H1 (cell line): Measurements from ENCODE around the gene NCR2.

Source experiments
- BRCA1 ChIP-seq: IDR thresholded peaks from 2 replicates; pipeline ENCODE4 v1.6.1; 2012; ENCODE audit warnings: low read depth, low read length, improper control_type of control experiment
- EZH2 ChIP-seq: fragments of 200-600 bp; sonication (generic); IDR thresholded peaks from 2 replicates; pipeline ENCODE4 v1.7.1; 2012; ENCODE audit warnings: low read depth, mild to moderate bottlenecking, moderate library complexity, low read length, inconsistent platforms; ENCODE audit not compliant: severe bottlenecking
- MAFK ChIP-seq: IDR thresholded peaks from 2 replicates; pipeline ENCODE4 v1.6.1; 2012; ENCODE audit warnings: low read depth, mild to moderate bottlenecking, improper control_type of control experiment, low read length
- NRF1 ChIP-seq: IDR thresholded peaks from 2 replicates; pipeline ENCODE4 v1.6.1; 2011; ENCODE audit warnings: mild to moderate bottlenecking, low read depth, low read length, improper control_type of control experiment
- TEAD4 ChIP-seq: IDR thresholded peaks from 2 replicates; pipeline ENCODE4 v1.6.1; 2012; ENCODE audit warnings: low read depth, low read length, inconsistent platforms, mixed read lengths
- ZNF274 ChIP-seq: IDR thresholded peaks from 2 replicates; pipeline ENCODE4 v1.7.0; 2012; ENCODE audit warnings: low read length, borderline replicate concordance; ENCODE audit errors: extremely low read depth
- TF ChIP-seq, protein P1 (sequence below): IDR thresholded peaks from 2 replicates; pipeline ENCODE4 v1.6.1; 2012; ENCODE audit warnings: inconsistent platforms
- TF ChIP-seq, protein P2 (sequence below), 3 experiments: IDR thresholded peaks; 1 replicate in 2 of 3; 2 replicates in 1 of 3; pipeline versions ENCODE4 v1.5.1 to v1.6.1; 2011; ENCODE audit warnings: low read length in 3 of 3, mild to moderate bottlenecking in 3 of 3, inconsistent platforms in 2 of 3, low read depth in 1 of 3, moderate library complexity in 1 of 3; ENCODE audit not compliant: insufficient read depth in 1 of 3; ENCODE audit errors: control extremely low read depth in 1 of 3
- TF ChIP-seq, protein P3 (sequence below): IDR thresholded peaks from 2 replicates; pipeline ENCODE4 v1.6.1; 2012; ENCODE audit warnings: inconsistent platforms

DNA sequence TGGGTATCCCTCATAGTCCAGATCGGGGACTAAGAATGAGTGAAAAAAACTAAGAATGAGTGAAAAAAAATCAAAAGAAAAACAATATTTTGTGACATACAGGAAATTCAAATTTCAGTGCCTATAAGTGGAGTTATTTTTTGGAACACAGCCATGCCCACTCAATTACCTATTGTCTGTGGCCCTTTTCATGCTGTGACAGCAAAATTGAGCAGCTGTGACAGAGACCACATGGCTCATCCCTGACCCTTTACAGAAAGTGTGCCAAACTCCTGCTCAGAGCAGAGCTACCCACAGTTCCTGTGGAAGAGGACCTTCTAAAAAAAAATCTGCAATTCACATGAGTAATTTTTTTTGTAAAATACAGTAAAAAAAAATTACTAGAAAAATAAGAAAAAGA lies 1.4 kb downstream of the NCR2 start:
- TF ChIP-seq, protein P1, sequence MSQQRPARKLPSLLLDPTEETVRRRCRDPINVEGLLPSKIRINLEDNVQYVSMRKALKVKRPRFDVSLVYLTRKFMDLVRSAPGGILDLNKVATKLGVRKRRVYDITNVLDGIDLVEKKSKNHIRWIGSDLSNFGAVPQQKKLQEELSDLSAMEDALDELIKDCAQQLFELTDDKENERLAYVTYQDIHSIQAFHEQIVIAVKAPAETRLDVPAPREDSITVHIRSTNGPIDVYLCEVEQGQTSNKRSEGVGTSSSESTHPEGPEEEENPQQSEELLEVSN, result no peak
- TF ChIP-seq, protein P2, sequence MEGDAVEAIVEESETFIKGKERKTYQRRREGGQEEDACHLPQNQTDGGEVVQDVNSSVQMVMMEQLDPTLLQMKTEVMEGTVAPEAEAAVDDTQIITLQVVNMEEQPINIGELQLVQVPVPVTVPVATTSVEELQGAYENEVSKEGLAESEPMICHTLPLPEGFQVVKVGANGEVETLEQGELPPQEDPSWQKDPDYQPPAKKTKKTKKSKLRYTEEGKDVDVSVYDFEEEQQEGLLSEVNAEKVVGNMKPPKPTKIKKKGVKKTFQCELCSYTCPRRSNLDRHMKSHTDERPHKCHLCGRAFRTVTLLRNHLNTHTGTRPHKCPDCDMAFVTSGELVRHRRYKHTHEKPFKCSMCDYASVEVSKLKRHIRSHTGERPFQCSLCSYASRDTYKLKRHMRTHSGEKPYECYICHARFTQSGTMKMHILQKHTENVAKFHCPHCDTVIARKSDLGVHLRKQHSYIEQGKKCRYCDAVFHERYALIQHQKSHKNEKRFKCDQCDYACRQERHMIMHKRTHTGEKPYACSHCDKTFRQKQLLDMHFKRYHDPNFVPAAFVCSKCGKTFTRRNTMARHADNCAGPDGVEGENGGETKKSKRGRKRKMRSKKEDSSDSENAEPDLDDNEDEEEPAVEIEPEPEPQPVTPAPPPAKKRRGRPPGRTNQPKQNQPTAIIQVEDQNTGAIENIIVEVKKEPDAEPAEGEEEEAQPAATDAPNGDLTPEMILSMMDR (IDR thresholded peaks at IDR 0.05; ENCODE audit: control extremely low read depth in 1 of 3, insufficient read depth in 1 of 3, low read depth in 1 of 3, low read length in 3 of 3), result no peak
- TF ChIP-seq MAFK, result no peak
- TF ChIP-seq ZNF274, result no peak
- no peak for TF ChIP-seq BRCA1
- TF ChIP-seq EZH2, result no peak
- TF ChIP-seq TEAD4, result no peak
- TF ChIP-seq, protein P3, sequence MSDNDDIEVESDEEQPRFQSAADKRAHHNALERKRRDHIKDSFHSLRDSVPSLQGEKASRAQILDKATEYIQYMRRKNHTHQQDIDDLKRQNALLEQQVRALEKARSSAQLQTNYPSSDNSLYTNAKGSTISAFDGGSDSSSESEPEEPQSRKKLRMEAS, result no peak
- TF ChIP-seq NRF1, result no peak
